UCSD-AML1 (cell line): ENCODE measurements around the gene ADAM22.

Experiments
- DNase-seq: peaks from one replicate; lab custom pipeline; 2025; ENCODE audit not compliant: unreplicated experiment; lab: John Stamatoyannopoulos, UW

The ADAM22 gene

DNA sequence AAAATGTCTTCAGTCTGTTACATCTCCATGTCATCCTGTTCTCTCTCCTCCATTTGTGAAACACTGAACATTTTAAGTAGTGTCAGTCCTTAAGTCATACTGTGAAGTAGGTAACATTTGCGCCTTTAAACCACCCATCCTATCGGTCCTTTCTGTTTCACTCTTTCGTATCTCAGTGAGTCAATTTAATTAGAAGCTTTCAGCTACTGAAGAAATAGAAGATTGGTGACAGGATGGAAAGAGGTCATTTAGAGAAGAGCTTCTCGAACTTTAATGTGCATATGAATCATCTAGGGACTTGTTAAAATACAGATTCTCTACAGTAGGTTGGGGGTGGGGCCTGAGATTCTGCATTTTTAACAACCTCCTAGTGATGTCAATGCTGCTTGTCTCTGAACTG is 172.4 kb downstream of the ADAM22 start:
- no peak for DNase-seq

DNA sequence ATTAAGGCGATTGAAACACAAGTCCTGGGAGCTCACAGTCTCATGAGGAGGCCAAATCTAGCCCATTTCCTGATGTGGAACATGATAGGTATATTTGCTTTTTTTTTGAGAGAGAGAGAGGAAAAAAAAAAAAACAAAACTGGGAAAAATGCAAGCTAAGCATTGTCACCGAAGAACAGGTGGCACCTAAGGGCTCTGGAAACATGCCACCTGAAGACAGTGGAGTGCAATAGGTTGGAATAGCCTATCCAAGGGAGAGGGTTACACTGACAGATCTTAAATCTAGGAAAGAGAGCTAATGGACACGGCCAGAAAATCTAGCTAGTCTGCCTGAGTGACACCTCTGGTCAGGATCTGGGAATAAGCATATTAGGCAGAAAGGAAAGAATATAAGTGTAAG is 175.6 kb downstream of the ADAM22 start:
- no peak for DNase-seq

DNA sequence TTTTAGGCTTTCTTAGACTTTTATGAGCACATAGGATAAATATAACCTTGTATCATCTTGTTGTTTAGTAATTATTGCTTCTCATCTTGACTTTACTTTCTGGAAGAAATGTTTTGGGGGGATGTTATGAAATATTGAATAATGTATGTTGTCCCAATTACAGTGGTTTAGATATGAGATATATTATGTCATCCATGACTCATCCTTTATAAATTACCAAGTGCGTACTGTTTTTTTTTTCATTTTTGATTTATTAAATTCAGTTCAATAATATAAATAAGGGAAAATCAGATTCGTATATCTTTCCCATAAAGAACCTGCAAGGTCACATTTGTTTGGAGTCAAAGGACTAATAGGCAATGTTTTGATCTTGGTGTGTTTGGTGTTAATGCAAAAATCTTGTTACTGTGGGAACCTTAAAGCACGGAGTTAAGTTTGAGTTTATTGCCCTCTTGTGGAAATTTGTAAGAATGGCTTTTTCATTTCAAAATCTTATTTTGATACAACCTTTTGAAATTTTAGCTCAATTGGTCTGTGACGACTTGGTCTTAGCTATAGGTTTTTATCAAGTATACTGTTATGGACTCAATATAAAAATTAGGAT is 177.2 kb downstream of the ADAM22 start:
- DNase-seq: no peak

DNA sequence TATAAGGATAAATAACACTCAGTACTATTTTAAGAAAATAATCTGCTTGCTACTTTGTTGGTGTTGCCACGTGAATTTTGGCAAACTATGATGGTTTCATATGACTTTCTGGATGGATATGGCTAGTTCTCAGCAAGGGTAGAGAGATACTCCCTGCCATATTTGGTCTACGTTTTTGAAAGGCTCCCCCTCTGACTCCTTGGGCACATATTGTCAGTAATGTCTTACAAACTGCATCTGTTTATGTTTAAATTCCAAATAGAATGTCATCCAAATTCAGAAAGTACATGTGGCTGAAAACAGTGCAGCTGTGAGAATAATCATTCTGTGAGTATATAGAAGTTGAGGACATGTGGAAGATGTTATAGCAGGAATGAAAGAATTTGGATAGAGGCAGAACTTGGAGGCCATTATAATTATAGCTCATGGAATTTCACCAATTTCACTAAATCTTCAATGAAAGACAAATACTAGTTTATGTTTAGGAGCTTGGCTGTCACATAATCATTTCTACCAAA is 178.0 kb downstream of the ADAM22 start:
- no peak for DNase-seq

DNA sequence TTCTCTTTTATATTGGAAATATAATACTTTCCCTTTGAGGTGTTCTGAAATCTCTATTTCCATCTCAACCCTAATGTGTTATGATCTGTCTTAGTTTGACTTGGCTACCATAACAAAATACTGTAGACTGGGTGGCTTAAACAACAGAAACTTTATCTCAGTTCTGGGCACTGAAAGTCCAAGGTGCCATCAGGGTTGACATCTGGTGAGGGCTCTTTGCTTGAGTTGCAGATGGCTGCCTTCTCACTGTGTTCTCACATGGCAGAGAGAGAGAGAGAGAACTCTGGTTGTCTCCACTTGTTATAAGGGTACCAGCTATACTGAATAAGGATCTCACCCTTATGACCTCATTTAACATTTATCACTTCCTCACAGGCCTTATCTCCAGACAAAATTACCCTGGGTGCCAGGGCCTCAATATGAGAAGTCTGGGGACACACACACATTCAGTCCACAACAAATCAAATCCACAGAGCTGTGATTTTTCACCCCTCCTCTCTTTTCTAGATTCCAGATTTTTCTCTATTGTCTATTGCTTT is 181.3 kb downstream of the ADAM22 start:
- DNase-seq: no peak

DNA sequence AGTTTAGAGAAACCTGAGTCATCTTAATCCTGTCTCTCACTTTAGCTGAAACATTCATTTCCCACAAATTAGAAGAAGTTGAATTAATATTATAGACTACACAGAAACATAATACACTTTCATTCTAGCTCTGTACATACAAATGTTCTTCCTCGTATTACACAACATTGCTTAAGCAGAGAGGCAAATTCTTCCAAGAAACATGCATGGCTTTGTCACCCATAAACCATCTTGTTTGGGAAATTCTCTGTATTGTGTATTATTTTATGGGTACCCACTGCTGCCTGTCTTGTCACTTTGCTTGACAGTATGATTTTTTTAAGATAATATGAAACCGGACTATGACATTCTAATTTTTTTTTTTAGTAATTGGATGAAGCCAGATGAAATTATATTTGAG is 181.8 kb downstream of the ADAM22 start:
- no peak for DNase-seq

DNA sequence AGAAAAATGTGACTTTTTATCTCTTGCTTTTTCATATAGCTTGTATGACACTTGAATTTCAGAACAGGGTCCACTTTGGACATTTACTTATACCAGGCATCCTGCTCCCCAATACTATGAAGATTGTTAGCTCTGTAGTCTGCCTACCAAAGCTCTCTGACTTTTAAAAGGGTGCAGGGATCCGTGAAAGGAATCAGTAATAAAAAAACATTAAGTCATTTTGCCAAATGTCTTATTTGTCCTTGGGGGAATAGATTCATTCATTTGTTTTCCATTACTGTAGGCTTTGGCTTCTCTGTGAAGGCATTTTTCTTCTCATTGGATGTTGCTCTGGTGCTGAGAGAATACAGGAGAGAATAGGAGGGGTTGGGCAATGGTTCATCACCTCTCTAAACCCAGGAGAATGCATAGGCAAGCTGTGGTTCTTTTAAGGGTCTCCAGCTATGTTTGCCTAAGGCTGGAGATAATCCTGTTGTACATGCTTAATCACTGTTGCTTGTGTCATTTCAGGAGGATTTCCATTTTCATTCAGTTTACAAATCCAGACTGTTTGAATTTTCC is 182.3 kb downstream of the ADAM22 start:
- DNase-seq: no peak

DNA sequence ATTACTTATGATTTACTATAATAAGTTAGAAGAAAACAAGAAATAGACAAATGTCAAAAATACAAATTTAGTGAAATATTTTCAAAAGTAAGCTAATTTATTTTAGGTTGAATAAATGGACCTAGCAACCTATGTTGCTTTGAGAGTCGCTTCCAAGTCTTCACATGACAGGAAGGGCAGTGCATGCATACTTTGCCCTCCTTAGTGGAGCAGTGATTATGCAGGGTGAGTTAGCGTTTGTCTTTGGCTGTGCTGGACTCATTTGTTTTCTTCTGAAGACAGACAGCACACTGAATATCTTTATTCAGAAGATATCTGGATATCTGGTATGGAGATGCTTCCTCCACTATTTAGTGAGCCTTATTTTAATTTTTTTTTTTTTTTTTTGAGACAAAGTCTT is 183.3 kb downstream of the ADAM22 start:
- DNase-seq: no peak

DNA sequence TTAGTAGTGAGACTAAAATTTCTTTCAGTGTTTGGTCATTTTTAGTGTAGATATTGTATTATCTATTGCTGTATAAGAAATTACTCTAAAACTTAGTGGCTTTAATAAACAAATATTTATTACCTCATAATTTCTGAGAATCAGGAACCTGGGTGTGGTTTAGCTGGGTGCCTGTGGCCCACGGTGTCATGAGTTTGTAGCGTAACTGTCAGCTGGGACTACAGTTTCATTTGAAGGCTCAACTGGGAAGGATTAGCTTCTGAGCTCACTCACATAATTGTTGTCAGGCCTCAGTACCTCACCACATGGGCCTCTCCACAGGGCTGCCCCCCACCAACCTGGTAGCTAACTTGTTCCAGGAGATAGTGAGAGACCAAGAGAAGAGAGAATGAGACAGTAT is 187.3 kb downstream of the ADAM22 start:
- DNase-seq: no peak

DNA sequence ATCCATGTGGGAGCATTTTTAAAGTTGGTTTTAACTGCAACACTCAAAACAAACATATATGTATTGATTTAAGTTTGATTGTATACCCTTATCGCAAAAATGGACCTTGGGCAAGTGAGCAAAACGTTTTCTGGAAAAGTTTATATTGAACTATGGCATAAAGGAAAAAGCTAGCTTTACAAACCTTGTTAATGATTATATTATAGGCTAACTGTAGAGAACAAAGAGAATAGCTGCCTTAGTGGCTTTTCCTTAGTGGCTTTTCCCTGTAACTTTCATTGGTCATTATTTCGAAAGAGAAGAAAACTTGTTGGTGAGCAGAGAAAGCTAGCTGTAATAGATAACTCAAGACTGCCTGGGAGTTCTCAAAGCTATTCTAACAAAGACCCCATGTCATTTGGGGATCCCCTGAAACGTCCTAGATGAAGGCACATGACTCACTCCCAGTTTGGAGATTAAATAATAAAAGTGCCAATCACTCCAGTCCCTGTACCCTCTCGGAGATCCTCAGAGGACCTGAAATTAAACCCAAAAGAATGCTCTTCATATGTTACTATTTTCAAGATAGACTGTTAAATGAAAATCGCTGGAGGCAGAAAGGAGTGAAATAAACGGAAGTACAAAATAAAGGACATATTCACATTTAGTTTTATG is 193.7 kb downstream of the ADAM22 start:
- no peak for DNase-seq

DNA sequence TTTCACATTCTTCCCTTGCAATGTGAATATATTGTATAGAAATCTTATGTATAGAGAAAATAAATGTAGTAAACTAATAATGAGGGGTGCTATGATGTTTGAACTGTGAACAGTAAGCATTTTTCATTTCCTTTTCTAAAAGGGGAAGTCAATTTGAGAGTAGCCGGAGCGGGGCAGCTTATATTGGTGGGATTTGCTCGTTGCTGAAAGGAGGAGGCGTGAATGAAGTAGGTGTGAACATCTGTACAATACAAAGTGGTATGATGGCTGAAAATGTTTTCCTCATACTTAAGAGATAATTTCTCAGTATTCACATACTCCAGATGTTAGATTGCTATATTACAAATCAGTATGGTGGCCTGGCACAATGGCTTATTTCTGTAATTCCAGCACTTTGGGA is 198.7 kb downstream of the ADAM22 start:
- DNase-seq: no peak

DNA sequence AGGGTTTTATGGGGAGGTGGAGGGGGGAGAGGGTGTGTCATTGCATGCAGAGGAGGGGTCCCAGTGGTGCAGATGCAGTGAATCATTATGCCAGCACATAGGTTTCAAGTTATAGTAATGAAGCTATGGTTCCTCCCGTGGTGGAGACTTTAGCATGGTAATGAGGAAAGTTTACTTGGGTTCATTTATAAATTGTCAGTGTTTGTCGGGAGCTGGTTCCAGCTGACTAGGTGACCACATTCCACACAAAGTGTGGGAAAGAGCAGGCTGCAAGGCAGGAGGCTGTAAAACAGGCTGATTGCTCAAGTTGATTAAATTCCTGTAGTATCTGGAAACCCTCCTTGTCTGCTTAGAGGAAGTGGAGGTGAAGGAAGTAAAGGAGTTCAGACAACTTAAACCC is 206.9 kb downstream of the ADAM22 start:
- peak; percentile 9 for DNase-seq

DNA sequence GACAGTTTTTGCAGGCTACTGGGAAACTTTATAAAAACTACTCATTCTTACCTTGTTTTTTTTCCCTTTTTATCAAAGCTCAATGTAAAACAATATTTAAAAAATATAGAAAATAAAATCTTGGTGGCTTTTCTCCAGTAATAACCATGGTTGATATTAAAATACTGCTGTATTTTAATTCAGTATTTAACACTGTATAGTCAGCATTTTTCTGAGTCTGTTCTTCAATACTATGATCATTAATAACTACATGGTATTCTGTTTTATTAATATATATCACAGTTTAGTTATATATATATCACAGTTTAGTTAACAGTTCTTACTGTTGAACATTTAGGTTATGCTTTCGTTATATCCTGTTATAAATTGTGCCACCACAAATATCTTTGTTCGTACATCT is 207.4 kb downstream of the ADAM22 start:
- DNase-seq: no peak

DNA sequence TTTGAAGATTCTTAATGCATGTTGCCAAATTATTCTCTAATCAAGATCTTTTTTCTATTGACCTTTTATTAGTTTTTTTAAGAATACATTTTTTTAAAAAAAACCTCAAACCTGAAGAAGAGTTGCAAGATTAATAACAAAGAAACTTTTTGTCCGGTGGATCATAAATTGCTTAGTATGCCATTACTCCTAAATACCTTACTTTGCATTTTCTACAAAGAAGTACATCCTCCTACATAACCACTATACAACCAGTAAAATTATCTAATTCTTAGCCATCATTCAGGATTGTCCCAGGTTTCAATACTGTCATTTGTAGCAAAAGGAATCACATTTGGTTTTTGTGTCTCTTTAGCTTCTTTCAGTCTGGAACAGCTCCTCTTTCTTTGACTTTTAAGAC is 207.9 kb downstream of the ADAM22 start:
- no peak for DNase-seq

DNA sequence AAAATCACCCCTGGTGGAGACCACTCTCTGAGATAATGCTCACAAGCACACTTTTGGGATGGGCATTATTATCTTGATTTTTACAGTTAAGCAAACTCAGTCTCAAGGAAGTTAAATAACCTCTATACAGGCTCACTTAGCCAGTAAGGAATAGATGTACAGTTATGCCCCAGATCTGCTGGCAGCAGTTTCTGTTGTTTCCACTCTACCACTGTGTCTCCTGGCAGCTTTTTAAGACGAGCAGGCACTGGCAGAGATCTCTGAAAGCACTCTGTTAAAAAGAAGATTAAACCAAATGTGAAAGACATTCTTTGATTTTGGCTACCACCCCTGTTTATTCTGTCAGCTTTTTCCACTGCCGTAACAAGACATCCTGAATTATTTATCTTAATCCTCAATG is 212.6 kb downstream of the ADAM22 start:
- DNase-seq: no peak

DNA sequence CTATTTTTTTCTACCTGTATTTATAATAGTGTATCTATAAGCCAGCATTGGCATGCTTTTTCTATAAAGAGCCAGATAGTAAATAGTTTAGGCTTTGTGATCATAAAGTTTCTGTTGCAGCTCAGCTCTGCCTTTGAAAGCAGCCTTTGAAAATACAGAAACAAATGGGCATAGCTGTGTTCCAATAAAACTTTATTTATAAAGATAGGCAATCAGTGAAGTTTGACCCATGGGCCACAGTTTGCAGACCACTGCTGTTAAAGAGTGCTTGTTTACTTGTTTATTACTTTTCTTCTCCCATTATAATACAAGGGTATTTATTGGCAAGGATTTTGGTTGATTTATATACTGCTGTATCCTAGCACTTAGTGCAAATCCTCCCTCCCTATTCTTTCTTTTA is 213.3 kb downstream of the ADAM22 start:
- DNase-seq: no peak

DNA sequence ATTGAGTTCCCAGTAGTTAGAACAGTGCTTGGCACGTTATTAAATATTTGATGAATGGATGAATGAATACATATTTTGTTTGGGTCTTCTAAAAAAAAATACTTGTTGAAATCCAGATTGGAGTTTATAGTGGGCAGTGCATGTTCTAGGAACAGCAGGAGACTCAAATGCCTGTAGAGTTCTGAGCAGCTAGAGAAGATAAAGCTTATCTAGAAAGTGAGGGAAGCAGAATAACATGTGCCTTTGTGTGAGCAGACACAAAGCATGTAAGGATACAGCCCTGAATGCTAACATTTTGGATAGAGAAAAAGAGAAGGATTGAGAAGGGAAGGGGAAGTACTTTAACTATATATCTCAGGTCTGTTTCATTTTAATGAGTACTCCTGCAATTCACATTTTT is 213.9 kb downstream of the ADAM22 start:
- no peak for DNase-seq

DNA sequence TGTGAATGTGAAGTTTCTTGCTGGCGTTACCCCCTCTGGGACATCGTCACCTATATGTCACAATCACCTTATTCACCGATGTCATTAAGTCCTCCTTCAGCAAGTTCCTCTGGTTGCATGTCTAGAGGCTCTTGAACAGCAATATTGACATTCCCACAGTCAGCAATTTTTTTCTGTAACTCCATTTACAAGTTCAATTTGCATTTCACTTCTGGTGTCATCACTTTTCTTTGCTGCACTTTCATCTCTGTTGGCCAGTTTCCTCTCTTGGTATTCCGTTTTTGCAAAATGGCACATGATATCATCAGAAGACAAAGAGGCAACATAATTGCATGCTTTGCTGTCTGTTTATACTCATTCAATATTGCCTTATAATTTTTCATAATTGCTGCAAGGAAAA is 216.0 kb downstream of the ADAM22 start:
- no peak for DNase-seq

DNA sequence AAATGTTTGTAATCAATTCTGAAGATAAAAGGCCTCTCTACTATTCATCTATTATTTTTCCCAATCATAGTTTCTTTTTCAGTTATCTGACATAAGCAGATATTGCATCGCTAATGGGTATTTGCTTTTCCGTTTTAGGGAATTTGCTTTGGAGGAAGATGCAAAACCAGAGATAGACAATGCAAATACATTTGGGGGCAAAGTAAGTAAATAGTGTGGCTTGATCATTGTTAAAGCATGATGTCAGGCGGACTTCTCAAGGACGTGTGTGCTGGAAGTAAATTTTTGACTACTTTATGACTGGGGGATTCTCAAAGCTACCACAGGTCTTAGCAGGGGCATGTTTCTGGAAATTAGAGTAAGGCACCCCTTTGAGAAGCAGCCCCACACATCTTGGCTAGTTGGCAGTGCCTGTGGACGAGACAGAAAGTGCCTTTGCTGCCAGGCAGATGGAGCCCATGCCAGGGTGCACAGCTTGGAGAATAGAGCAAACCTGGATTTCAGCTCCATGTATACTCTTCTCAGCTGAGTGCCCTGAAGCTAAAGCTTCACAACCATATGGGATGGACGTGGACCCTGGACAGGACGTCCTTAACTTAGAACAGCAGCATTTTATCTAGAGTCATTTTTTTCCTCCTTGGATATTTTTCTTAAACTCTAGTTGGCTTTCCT is 217.2 kb downstream of the ADAM22 start:
- DNase-seq: no peak

DNA sequence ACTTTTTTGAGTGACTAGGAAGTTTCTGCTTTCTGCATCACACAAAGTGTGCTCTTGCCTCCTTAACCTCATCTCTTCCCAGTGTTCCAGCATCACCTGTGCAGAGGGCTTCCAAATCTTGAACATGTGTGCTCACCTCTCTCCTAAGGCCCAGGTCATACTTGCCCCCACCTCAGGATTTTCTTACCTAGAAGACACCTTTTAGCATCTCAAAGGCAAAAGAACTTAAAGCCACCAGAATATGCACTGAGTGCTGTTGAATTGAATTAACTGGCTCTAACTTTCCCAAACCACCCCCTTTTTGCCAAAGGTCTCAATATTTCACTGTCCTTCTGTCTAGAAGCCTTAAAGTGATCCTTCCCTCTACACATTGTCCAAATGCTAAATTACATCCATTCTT is 219.3 kb downstream of the ADAM22 start:
- no peak for DNase-seq

DNA sequence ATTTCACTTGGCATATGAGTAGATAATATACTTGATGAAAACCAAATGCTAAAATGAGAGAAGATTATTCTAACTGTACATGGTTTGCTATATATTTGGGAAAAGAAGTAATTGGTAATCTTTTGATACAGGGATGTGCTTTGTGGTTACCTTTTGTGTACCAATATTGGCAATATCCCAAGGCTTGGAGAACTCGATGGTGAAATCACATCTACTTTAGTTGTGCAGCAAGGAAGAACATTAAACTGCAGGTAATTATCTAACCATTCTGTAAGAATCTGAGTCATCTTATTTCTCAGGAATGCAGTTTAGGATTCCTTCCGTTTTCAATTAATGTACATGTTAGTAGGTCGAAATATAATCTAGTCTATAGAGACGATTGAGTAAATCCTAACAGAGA is 221.7 kb downstream of the ADAM22 start:
- DNase-seq: no peak

DNA sequence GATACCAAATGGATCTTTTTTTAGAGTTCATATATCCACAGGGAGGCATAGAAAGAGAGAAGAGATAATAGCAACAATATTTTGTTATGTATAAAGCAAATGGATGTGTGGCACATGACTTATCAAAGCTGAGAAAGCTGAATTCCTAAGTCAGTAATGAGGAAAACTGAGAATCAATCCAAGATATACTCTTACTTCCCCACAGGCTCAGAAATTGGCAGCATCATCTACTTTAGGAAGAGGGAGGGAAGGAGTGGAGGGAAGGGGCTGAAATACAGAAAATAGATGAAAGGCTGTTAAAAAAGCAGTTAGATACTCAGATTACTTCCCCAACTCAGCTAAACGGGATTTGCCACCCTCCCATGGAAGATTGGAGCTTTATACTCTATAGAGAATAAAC is 222.3 kb downstream of the ADAM22 start:
- DNase-seq: no peak
